Measurements from ENCODE around the gene PLCH1. TPM values are rescaled to one million over a fixed set of nuclear protein-coding genes. Genes with fewer than 3 reads are reported as not detected.

Gene PLCH1
- total and polyA plus RNA-seq, 7 donors, result 0.03 to 1.1 (median 0.06) TPM; not detected in 2

DNA sequence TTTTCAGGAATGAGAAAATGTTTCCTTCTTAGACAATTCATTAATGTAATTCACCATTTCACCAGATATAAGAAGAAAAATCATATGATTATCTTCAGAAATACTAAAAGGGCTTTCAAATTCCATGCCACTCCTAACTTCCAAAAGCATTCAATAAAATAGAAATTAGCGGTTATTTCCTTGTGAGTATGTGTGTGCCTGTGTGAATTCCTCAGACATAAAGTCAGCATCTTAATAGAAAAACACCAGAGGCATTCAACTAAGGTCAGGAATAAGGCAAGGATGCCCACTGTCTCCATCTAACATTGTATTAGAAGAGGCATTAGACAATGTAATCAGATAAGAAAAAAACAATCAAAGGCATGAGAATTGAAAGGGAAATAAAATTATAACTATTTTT is 88.4 kb downstream of the PLCH1 start:
- Histone ChIP-seq H3K4me1 (no peaks in the 10 kb centered on the region), H3K4me3 (no peak overlapping the region), H3K27ac (no peak overlapping the region), H3K36me3 (ENCODE audit: insufficient read depth in 1 of 2, low read depth in 1 of 2) (no peaks in the 10 kb centered on the region), H3K27me3 (ENCODE audit: insufficient read depth in 3 of 3, low read length in 2 of 3) (peaks cover 0 to 11% (median 4%) of the 10 kb centered on the region in 3 donors), H3K9me3 (no peaks in the 10 kb centered on the region)
- TF ChIP-seq, protein P1, sequence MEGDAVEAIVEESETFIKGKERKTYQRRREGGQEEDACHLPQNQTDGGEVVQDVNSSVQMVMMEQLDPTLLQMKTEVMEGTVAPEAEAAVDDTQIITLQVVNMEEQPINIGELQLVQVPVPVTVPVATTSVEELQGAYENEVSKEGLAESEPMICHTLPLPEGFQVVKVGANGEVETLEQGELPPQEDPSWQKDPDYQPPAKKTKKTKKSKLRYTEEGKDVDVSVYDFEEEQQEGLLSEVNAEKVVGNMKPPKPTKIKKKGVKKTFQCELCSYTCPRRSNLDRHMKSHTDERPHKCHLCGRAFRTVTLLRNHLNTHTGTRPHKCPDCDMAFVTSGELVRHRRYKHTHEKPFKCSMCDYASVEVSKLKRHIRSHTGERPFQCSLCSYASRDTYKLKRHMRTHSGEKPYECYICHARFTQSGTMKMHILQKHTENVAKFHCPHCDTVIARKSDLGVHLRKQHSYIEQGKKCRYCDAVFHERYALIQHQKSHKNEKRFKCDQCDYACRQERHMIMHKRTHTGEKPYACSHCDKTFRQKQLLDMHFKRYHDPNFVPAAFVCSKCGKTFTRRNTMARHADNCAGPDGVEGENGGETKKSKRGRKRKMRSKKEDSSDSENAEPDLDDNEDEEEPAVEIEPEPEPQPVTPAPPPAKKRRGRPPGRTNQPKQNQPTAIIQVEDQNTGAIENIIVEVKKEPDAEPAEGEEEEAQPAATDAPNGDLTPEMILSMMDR (IDR thresholded peaks at IDR 0.05), result no peak
- intact Hi-C loops (cut with DNase I), result no loop called here
- ATAC-seq, result no peak
- WGBS, 3 donors, result 80 to 95% (median 94%) methylated on average over 1 of the region's 1 CpG
- no peak for DNase-seq

DNA sequence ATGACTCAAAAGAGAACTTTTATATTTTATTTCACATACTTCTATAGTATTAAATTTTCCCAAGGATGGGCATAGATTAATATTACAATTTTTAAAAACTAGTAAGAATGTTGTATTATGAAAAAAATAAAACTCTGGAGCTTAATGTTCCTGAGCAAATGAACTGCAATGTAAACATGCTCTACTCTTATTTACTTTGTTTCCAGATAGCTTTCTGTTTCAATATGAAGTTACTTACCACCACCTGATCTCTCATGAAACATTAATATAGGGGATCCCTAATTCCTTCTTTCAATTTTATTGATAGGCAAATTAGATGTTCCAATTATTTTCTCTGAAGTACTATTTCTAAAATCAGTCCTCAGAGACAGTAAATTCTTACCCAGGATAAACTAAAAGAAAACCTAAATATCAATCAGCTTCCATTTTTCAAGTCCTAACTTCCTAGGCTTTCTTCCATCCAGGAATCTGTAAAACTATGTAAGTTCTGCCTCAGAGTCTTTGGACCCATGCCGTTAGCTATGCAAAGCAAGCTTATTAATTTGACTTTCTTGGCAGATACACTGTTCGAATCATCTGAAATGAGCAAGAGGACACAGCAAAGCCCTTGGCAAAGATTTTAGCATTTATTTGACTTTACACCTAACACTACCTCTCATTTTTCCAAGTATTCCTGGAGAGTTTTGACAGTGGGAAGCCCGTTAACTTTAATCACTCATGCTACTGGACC is 93.2 kb downstream of the PLCH1 start:
- intact Hi-C loops (cut with DNase I), result no loop called here
- ATAC-seq (no peak), DNase-seq (no peak)
- Histone ChIP-seq H3K4me3 (no peak overlapping the region), H3K4me1 (no peaks in the 10 kb centered on the region), H3K36me3 (ENCODE audit: insufficient read depth in 1 of 2, low read depth in 1 of 2) (no peaks in the 10 kb centered on the region), H3K9me3 (no peaks in the 10 kb centered on the region), H3K27me3 (ENCODE audit: insufficient read depth in 3 of 3, low read length in 2 of 3) (peaks cover 0 to 11% (median 0%) of the 10 kb centered on the region in 3 donors), H3K27ac (no peak overlapping the region)
- 20 to 28% (median 26%) methylated on average over 3 of the region's 3 CpGs for WGBS, 3 donors
- TF ChIP-seq, protein P1 (IDR thresholded peaks at IDR 0.05), result no peak

DNA sequence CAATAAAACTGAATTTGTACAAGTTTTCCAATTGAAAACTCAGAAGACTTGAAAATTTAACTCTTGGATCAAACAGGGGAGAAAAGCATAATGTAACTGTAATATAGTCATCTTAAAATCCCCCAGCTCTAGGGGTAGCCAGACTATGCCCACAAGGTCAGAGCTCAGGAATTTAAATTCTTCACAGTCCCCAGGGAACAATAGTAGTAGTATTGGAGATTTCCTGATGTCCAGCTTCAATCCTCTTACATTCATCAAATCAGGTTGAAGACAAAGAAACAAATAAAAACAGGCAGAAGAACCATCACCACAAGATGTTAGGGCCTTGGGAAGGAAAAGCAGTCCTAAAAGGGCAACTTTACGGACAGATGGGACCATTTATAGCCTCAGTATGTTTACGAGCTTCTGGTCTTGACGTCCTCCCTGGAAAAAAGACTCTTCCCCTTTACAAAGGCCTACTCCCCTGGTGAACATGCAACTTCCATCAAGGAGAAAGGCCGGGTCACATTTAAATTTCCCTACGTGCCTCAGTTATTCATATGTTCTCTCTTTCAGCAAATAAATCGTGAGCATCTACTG is 96.8 kb downstream of the PLCH1 start:
- Histone ChIP-seq H3K36me3 (ENCODE audit: insufficient read depth in 1 of 2, low read depth in 1 of 2) (no peaks in the 10 kb centered on the region), H3K27ac (no peak overlapping the region), H3K27me3 (ENCODE audit: insufficient read depth in 3 of 3, low read length in 2 of 3) (no peaks in the 10 kb centered on the region), H3K9me3 (no peaks in the 10 kb centered on the region), H3K4me1 (no peaks in the 10 kb centered on the region), H3K4me3 (no peak overlapping the region)
- TF ChIP-seq, protein P1 (IDR thresholded peaks at IDR 0.05), result no peak
- ATAC-seq, result no peak
- WGBS, 3 donors, result 73 to 76% (median 75%) methylated on average over 6 of the region's 6 CpGs
- intact Hi-C loops (cut with DNase I), result no loop called here
- no peak for DNase-seq

DNA sequence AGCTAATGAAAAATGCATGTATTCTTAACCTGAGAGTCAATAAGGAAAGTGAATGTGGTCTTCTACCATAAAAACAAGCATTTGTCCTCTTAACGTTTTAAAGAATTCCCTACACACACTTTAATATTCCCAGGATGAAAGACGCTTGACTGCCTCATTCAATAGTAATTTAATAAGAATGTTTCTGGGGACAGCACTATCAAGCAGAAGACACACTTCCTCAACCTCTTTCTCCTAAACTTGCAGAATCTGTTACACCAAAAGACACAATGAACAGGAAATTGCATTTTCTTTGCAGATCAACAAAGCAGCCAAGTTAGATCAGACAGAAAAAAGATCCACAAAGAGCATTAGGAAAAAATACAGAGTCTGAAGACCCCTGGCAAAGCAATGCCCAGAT is 97.7 kb downstream of the PLCH1 start:
- H3K27ac ChIP-seq, result no peak overlapping the region
- no peaks in the 10 kb centered on the region for H3K9me3 ChIP-seq
- WGBS, 3 donors, result 29 to 35% (median 32%) methylated on average over 2 of the region's 2 CpGs
- ATAC-seq (no peak), DNase-seq (no peak)
- TF ChIP-seq, protein P1 (IDR thresholded peaks at IDR 0.05), result no peak
- no peaks in the 10 kb centered on the region for H3K4me1 ChIP-seq
- no peak overlapping the region for H3K4me3 ChIP-seq
- intact Hi-C loops (cut with DNase I), result no loop called here
- no peaks in the 10 kb centered on the region for H3K36me3 ChIP-seq (ENCODE audit: insufficient read depth in 1 of 2, low read depth in 1 of 2)
- H3K27me3 ChIP-seq (ENCODE audit: insufficient read depth in 3 of 3, low read length in 2 of 3), result no peaks in the 10 kb centered on the region
